Neural progenitor cell (in vitro differentiated cells): ENCODE data around the gene MED9. TPM values are rescaled to one million over a fixed set of nuclear protein-coding genes. Genes with fewer than 3 reads are reported as not detected.

ENCODE experiments used
- DNase-seq: peaks from one replicate; pipeline ENCODE4 v3.0.0-alpha.2; 2016; ENCODE audit warnings: low spot score
- H2AFZ ChIP-seq: fragments of 200-600 bp; sonication (generic); replicated peaks from 2 replicates; pipeline ENCODE4 v1.6.1; 2016; ENCODE audit warnings: antibody characterized with exemption
- H3F3A ChIP-seq: fragments of 200-600 bp; sonication (generic); 2 replicates; pipeline ENCODE4 v1.6.1; 2016; ENCODE audit warnings: antibody characterized with exemption, low read depth
- H3K27ac ChIP-seq: fragments of 200-600 bp; sonication (generic); 2 replicates; pipeline ENCODE4 v1.5.1; 2016; ENCODE audit warnings: mild to moderate bottlenecking
- H3K27me3 ChIP-seq: fragments of 200-600 bp; sonication (generic); 2 replicates; pipeline ENCODE4 v1.6.1; 2016; ENCODE audit warnings: mild to moderate bottlenecking, moderate library complexity
- H3K36me3 ChIP-seq: fragments of 200-600 bp; sonication (generic); 2 replicates; pipeline ENCODE4 v1.5.1; 2016
- H3K4me1 ChIP-seq: fragments of 200-600 bp; sonication (generic); 2 replicates; pipeline ENCODE4 v1.6.1; 2016; ENCODE audit warnings: mixed run types
- H3K4me2 ChIP-seq: fragments of 200-600 bp; sonication (generic); 2 replicates; pipeline ENCODE4 v1.6.1; 2016
- H3K4me3 ChIP-seq: fragments of 200-600 bp; sonication (generic); 2 replicates; pipeline ENCODE4 v1.5.1; 2016
- H3K79me2 ChIP-seq: fragments of 200-600 bp; sonication (generic); 2 replicates; pipeline ENCODE4 v1.6.1; 2016; ENCODE audit warnings: low read depth
- H3K9ac ChIP-seq: fragments of 200-600 bp; sonication (generic); 2 replicates; pipeline ENCODE4 v1.6.1; 2016
- H3K9me3 ChIP-seq: fragments of 200-600 bp; sonication (generic); 2 replicates; pipeline ENCODE4 v1.5.1; 2016; ENCODE audit warnings: low read depth
- H4K20me1 ChIP-seq: fragments of 200-600 bp; sonication (generic); 2 replicates; pipeline ENCODE4 v1.6.1; 2016; ENCODE audit warnings: low read depth
- H3K27ac Mint-ChIP-seq: 3 replicates; pipeline ENCODE4 v1.8.0; 2021; ENCODE audit warnings: mixed read lengths
- H3K27me3 Mint-ChIP-seq: 2 replicates; pipeline ENCODE4 v1.8.0; 2022; ENCODE audit warnings: low read depth, mild to moderate bottlenecking, inconsistent platforms, moderate library complexity, mixed read lengths; ENCODE audit not compliant: insufficient read depth
- H3K36me3 Mint-ChIP-seq: 3 replicates; pipeline ENCODE4 v1.8.0; 2021; ENCODE audit warnings: mixed read lengths
- H3K4me1 Mint-ChIP-seq: 3 replicates; pipeline ENCODE4 v1.8.0; 2021; ENCODE audit warnings: mixed read lengths
- H3K4me3 Mint-ChIP-seq: 3 replicates; pipeline ENCODE4 v1.8.0; 2021; ENCODE audit warnings: mild to moderate bottlenecking, moderate library complexity, mixed read lengths
- H3K9me3 Mint-ChIP-seq: 3 replicates; pipeline ENCODE4 v1.8.0; 2020; ENCODE audit warnings: mixed read lengths
- EZH2 ChIP-seq: fragments of 200-600 bp; sonication (generic); IDR thresholded peaks from 2 replicates; pipeline ENCODE4 v1.6.1; 2017; ENCODE audit warnings: antibody characterized with exemption, mild to moderate bottlenecking, moderate library complexity
- EZH2phosphoT487 ChIP-seq: fragments of 200-600 bp; sonication (generic); IDR thresholded peaks from 2 replicates; pipeline ENCODE4 v1.6.1; 2017; ENCODE audit warnings: antibody characterized with exemption
- total RNA-seq: library from RNA; depleted of rRNA; stranded (reverse); fragments of >200 nt; gene quantifications from 2 replicates; pipeline ENCODE4 v1.2.3, GENCODE V29; 2015; ENCODE audit warnings: low replicate concordance
- TF ChIP-seq, protein P1 (sequence below): fragments of 200-600 bp; sonication (generic); IDR thresholded peaks from 2 replicates; pipeline ENCODE4 v1.5.1; 2017; ENCODE audit warnings: antibody characterized with exemption, mild to moderate bottlenecking

The MED9 gene
- total RNA-seq, 1 donor from 2014 or later, result 15.7 TPM

GRCh38 chr17:17506181-17506741 lies 29.5 kb downstream of the MED9 start:
- H3K4me1 ChIP-seq, result peaks cover 5% of the 10 kb centered on the region
- Mint-ChIP-seq H3K27me3 (no peaks in the 10 kb centered on the region), H3K36me3 (no peaks in the 10 kb centered on the region), H3K4me3 (no peak overlapping the region), H3K4me1 (peaks cover 24% of the 10 kb centered on the region), H3K27ac (no peak overlapping the region), H3K9me3 (no peaks in the 10 kb centered on the region)
- H3K4me3 ChIP-seq, result no peak overlapping the region
- H3K4me2 ChIP-seq, result no peak overlapping the region
- H3K36me3 ChIP-seq, result no peaks in the 10 kb centered on the region
- H3K9me3 ChIP-seq, result no peaks in the 10 kb centered on the region
- DNase-seq, result no peak
- no peak overlapping the region for H3K27ac ChIP-seq
- no peaks in the 10 kb centered on the region for H3F3A ChIP-seq
- TF ChIP-seq EZH2phosphoT487, result no peak
- no peak for TF ChIP-seq EZH2
- TF ChIP-seq, protein P1, sequence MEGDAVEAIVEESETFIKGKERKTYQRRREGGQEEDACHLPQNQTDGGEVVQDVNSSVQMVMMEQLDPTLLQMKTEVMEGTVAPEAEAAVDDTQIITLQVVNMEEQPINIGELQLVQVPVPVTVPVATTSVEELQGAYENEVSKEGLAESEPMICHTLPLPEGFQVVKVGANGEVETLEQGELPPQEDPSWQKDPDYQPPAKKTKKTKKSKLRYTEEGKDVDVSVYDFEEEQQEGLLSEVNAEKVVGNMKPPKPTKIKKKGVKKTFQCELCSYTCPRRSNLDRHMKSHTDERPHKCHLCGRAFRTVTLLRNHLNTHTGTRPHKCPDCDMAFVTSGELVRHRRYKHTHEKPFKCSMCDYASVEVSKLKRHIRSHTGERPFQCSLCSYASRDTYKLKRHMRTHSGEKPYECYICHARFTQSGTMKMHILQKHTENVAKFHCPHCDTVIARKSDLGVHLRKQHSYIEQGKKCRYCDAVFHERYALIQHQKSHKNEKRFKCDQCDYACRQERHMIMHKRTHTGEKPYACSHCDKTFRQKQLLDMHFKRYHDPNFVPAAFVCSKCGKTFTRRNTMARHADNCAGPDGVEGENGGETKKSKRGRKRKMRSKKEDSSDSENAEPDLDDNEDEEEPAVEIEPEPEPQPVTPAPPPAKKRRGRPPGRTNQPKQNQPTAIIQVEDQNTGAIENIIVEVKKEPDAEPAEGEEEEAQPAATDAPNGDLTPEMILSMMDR, result no peak
- no peak overlapping the region for H3K9ac ChIP-seq
- H2AFZ ChIP-seq, result no peak overlapping the region
- H4K20me1 ChIP-seq, result no peaks in the 10 kb centered on the region
- H3K79me2 ChIP-seq, result no peaks in the 10 kb centered on the region
- H3K27me3 ChIP-seq, result no peaks in the 10 kb centered on the region

DNA sequence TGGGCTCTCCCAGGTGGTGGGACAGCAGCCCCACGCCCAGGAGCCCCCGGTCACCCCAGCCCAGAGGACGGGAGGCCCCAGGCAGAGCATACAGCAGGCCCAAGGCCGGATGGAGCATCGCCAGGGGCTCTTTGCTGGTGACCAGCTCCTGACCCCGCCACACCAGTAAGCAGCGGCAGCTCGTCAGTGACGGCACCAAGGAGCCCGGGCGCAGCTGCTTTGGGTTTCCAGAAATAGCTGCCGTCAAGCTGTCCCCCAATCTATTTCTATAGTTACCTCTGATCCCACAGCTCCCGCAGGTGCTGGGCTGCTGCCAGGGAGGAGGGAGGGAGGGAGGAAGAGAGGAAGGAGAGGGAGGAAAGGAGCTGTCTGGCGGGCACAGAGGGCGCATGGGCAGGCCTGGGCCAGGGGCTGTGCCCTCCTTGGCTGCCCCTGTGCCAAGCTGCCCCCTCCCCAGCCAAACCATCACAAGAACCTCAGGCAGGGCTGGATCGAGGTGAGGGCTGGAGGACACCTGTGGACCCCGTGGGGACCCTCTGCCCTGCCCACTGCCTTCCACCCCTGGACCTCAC lies 30.2 kb downstream of the MED9 start:
- Histone ChIP-seq H3K4me1 (peaks cover 5% of the 10 kb centered on the region), H4K20me1 (no peaks in the 10 kb centered on the region), H3F3A (no peaks in the 10 kb centered on the region), H2AFZ (no peak overlapping the region), H3K27ac (no peak overlapping the region), H3K9me3 (no peaks in the 10 kb centered on the region), H3K36me3 (no peaks in the 10 kb centered on the region), H3K9ac (no peak overlapping the region), H3K4me3 (no peak overlapping the region), H3K79me2 (no peaks in the 10 kb centered on the region), H3K4me2 (no peak overlapping the region), H3K27me3 (no peaks in the 10 kb centered on the region)
- Mint-ChIP-seq H3K27ac (no peak overlapping the region), H3K4me1 (peaks cover 24% of the 10 kb centered on the region), H3K27me3 (no peaks in the 10 kb centered on the region), H3K36me3 (no peaks in the 10 kb centered on the region), H3K9me3 (no peaks in the 10 kb centered on the region), H3K4me3 (no peak overlapping the region)
- no peak for DNase-seq
- TF ChIP-seq, protein P1, result no peak
- no peak for TF ChIP-seq EZH2
- TF ChIP-seq EZH2phosphoT487, result no peak

DNA sequence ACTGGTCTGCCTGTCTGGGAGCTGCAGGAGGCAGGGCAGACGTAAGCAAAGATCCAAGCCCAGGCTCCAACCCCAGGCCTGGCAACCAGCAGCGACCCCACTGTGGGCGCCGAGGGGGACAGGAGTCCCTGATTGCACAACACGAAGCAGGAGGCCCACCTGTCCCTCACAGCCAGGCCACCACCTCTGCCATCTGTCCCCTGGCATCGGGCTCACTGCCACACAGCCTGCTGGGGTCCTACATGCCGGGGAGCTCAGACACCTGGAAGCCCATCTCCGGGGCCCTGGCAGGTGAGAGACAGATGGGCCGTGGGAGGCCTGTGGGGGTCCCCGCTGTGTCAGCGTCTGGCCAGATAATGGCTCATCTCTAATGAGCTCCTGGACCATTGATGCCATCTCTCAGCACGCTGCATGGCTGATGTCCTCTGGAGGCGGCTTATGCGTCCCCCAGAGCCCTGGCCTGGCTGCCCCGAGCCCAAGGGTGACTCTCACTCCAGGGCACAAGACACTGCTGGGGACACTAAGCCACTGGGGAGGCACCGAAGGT lies 30.7 kb downstream of the MED9 start:
- no peaks in the 10 kb centered on the region for H3F3A ChIP-seq
- no peaks in the 10 kb centered on the region for H4K20me1 ChIP-seq
- Mint-ChIP-seq H3K27ac (no peak overlapping the region), H3K4me3 (no peak overlapping the region), H3K9me3 (no peaks in the 10 kb centered on the region), H3K36me3 (no peaks in the 10 kb centered on the region), H3K4me1 (peaks cover 21% of the 10 kb centered on the region), H3K27me3 (no peaks in the 10 kb centered on the region)
- H3K4me2 ChIP-seq, result no peak overlapping the region
- no peaks in the 10 kb centered on the region for H3K36me3 ChIP-seq
- H2AFZ ChIP-seq, result no peak overlapping the region
- H3K4me3 ChIP-seq, result no peak overlapping the region
- no peaks in the 10 kb centered on the region for H3K79me2 ChIP-seq
- H3K27me3 ChIP-seq, result no peaks in the 10 kb centered on the region
- H3K27ac ChIP-seq, result no peak overlapping the region
- peaks cover 5% of the 10 kb centered on the region for H3K4me1 ChIP-seq
- DNase-seq, result no peak
- H3K9me3 ChIP-seq, result no peaks in the 10 kb centered on the region
- no peak for TF ChIP-seq EZH2
- TF ChIP-seq EZH2phosphoT487, result no peak
- TF ChIP-seq, protein P1, result no peak
- no peak overlapping the region for H3K9ac ChIP-seq
